Fibroblast of lung (primary cell): Measurements from ENCODE around the gene MAP2K5. TPM values are rescaled to one million over a fixed set of nuclear protein-coding genes. Genes with fewer than 3 reads are reported as not detected.

Experiments used
- DNase-seq, 2 donors: peaks; one replicate each; pipeline versions ENCODE4 v3.0.0 to v3.0.0-alpha.2; 2010; ENCODE audit warnings: low read depth in 2 of 2
- H2AFZ ChIP-seq: 2 replicates; pipeline ENCODE4 v1.5.1; 2012; ENCODE audit warnings: low read length, control low read depth, inconsistent platforms
- H3K27ac ChIP-seq: 2 replicates; pipeline ENCODE4 v1.5.1; 2011; ENCODE audit warnings: low read length, control low read depth; ENCODE audit not compliant: insufficient read depth
- H3K27me3 ChIP-seq: 2 replicates; pipeline ENCODE4 v1.5.1; 2011; ENCODE audit warnings: mild to moderate bottlenecking, low read length; ENCODE audit not compliant: control insufficient read depth, insufficient read depth
- H3K36me3 ChIP-seq: 2 replicates; pipeline ENCODE4 v1.5.1; 2011; ENCODE audit warnings: low read length; ENCODE audit not compliant: control insufficient read depth, insufficient read depth
- H3K4me1 ChIP-seq: 2 replicates; pipeline ENCODE4 v1.5.1; 2011; ENCODE audit warnings: low read length; ENCODE audit not compliant: control insufficient read depth, insufficient read depth; ENCODE audit errors: extremely low read depth
- H3K4me2 ChIP-seq: 2 replicates; pipeline ENCODE4 v1.5.1; 2011; ENCODE audit warnings: low read length, control low read depth; ENCODE audit not compliant: insufficient read depth; ENCODE audit errors: extremely low read depth
- H3K4me3 ChIP-seq, 4 experiments: fragments of 200-600 bp in 1 of 4; sonication (generic) in 1 of 4; replicated peaks in 1 of 4; 2 replicates each; pipeline ENCODE4 v1.5.1; 2011 to 2016; ENCODE audit warnings: low read length in 4 of 4, low read depth in 3 of 4, mild to moderate bottlenecking in 3 of 4, control low read depth in 2 of 4, inconsistent platforms in 1 of 4, mixed read lengths in 1 of 4; ENCODE audit not compliant: insufficient read depth in 1 of 4; ENCODE audit errors: control extremely low read depth in 1 of 4
- H3K79me2 ChIP-seq: 2 replicates; pipeline ENCODE4 v1.5.1; 2012; ENCODE audit warnings: mild to moderate bottlenecking, low read length, inconsistent platforms; ENCODE audit not compliant: control insufficient read depth, insufficient read depth
- H3K9ac ChIP-seq: 2 replicates; pipeline ENCODE4 v1.5.1; 2011; ENCODE audit warnings: mild to moderate bottlenecking, low read length, control low read depth; ENCODE audit not compliant: insufficient read depth
- H3K9me3 ChIP-seq: 2 replicates; pipeline ENCODE4 v1.5.1; 2012; ENCODE audit warnings: low read depth, low read length; ENCODE audit not compliant: control insufficient read depth, insufficient read depth
- H4K20me1 ChIP-seq: 2 replicates; pipeline ENCODE4 v1.5.1; 2011; ENCODE audit warnings: low read length; ENCODE audit not compliant: control insufficient read depth, insufficient read depth; ENCODE audit errors: extremely low read depth
- CTCF ChIP-seq, 2 donors: IDR thresholded peaks in 1 of 2; conservative IDR thresholded peaks in 1 of 2; 1 replicate in 1 of 2; 2 replicates in 1 of 2; pipeline ENCODE4 v1.5.1; 2011 to 2012; ENCODE audit warnings: low read length in 2 of 2, control low read depth in 1 of 2, inconsistent platforms in 1 of 2, low read depth in 1 of 2, mild to moderate bottlenecking in 1 of 2
- EZH2 ChIP-seq: IDR thresholded peaks from 2 replicates; pipeline ENCODE4 v1.5.1; 2012; ENCODE audit warnings: low read length, control low read depth, mild to moderate bottlenecking; ENCODE audit errors: missing control alignments
- polyA plus RNA-seq, 2 donors: library from polyadenylated mRNA; depleted of rRNA in 1 of 2; stranded (reverse) in 1 of 2; unstranded in 1 of 2; fragments of >200 nt; gene quantifications; 2 replicates each; pipeline ENCODE4 v1.2.1, GENCODE V29; 2011 to 2012; ENCODE audit warnings: missing spikeins in 1 of 2
- total RNA-seq: library from RNA; depleted of rRNA; stranded (reverse); fragments of >200 nt; gene quantifications from 2 replicates; pipeline ENCODE4 v1.2.1, GENCODE V29; 2014

MAP2K5 gene
- total and polyA plus RNA-seq, 2 donors (not counting 1 experiment from before 2014, with no cell fraction given): 5.7 to 10.2 TPM

- Histone ChIP-seq H3K9me3 (no peaks in the 10 kb centered on the region), H3K79me2 (no peaks in the 10 kb centered on the region), H3K4me1 (peaks cover 5% of the 10 kb centered on the region), H2AFZ (no peak overlapping the region), H3K27me3 (peaks cover 74% of the 10 kb centered on the region), H3K4me2 (peak overlapping the region; percentile 21), H3K27ac (no peak overlapping the region), H3K9ac (no peak overlapping the region), H4K20me1 (no peaks in the 10 kb centered on the region), H3K36me3 (no peaks in the 10 kb centered on the region), H3K4me3 (peak overlapping the region in 3 of 4 experiments; percentile 6 to 28 (median 16))
- DNase-seq: no peak
- TF ChIP-seq CTCF (conservative IDR thresholded peaks at IDR 0.05 in 1 of 2, IDR thresholded peaks at IDR 0.05 in 1 of 2; ENCODE audit: low read depth in 1 of 2, low read length in 2 of 2) (peak; percentile 39 to 45), EZH2 (peak; percentile 90)
These were observed 291.4 kb downstream of the MAP2K5 start for GRCh38 chr15:67833710-67834511.

- DNase-seq: no peak
- peaks cover 68% of the 10 kb centered on the region for H3K27me3 ChIP-seq
- H3K4me2 ChIP-seq: no peak overlapping the region
- no peaks in the 10 kb centered on the region for H3K36me3 ChIP-seq
- no peak overlapping the region for H3K9ac ChIP-seq
- no peak for TF ChIP-seq CTCF (conservative IDR thresholded peaks at IDR 0.05 in 1 of 2, IDR thresholded peaks at IDR 0.05 in 1 of 2; ENCODE audit: low read depth in 1 of 2, low read length in 2 of 2)
- TF ChIP-seq EZH2: no peak
- no peaks in the 10 kb centered on the region for H4K20me1 ChIP-seq
- H3K4me1 ChIP-seq: peaks cover 7% of the 10 kb centered on the region
- H3K9me3 ChIP-seq: no peaks in the 10 kb centered on the region
- no peak overlapping the region for H3K27ac ChIP-seq
- H3K79me2 ChIP-seq: no peaks in the 10 kb centered on the region
- no peak overlapping the region for H2AFZ ChIP-seq
- peak overlapping the region in 2 of 4 experiments; percentile 12 to 16 for H3K4me3 ChIP-seq
These were observed 292.2 kb downstream of the MAP2K5 start for GRCh38 chr15:67834581-67835296.
